ENCODE data around the gene ULK2. TPM values are rescaled to one million over a fixed set of nuclear protein-coding genes. Genes with fewer than 3 reads are reported as not detected.

ULK2 gene
- total RNA-seq, 4 donors from 2014 or later: 14.1 to 34.0 (median 19.2) TPM

GRCh38 chr17:19876529-19877161 lies 8.9 kb upstream of the ULK2 start:
- no peak for TF ChIP-seq EP300 (IDR thresholded peaks at IDR 0.05)
- no peak for TF ChIP-seq CTCF (IDR thresholded peaks at IDR 0.05)
- no peak for TF ChIP-seq POLR2A (IDR thresholded peaks at IDR 0.05)
- no peaks in the 10 kb centered on the region for H3K9me3 ChIP-seq
- H3K4me1 ChIP-seq: no peaks in the 10 kb centered on the region
- no peak overlapping the region for H3K4me3 ChIP-seq
- 66% methylated on average over 12 of the region's 13 CpGs for WGBS
- DNase-seq (ENCODE audit: low spot score in 2 of 2): peak in 1 of 2 donors; percentile 66
- no peaks in the 10 kb centered on the region for H3K36me3 ChIP-seq
- H3K27me3 ChIP-seq: no peaks in the 10 kb centered on the region
- H3K27ac ChIP-seq: no peak overlapping the region

DNA sequence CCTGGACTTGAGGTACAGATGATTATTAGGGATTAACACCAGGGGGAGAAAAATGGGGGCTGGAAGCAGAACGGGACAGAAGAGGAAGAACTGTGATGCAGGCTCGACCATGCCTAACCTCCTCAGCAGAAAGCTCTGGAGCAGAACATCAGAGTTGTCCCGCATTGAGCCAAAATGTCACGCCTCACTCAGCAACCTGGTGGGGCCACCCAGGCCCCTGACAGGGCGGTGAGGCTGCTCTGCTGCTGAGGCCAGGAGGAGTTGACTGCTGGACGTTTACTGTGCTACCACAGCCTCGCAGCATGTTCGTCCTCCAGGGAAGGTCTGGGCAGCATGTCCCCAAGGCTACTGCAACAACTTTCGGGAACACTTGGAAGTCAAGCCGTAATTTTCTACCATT lies 6.5 kb upstream of the ULK2 start:
- H3K4me3 ChIP-seq: no peak overlapping the region
- H3K27ac ChIP-seq: no peak overlapping the region
- peak in 1 of 2 donors; percentile 41 for DNase-seq (ENCODE audit: low spot score in 2 of 2)
- no peaks in the 10 kb centered on the region for H3K36me3 ChIP-seq
- H3K4me1 ChIP-seq: no peaks in the 10 kb centered on the region
- H3K27me3 ChIP-seq: no peaks in the 10 kb centered on the region
- no peaks in the 10 kb centered on the region for H3K9me3 ChIP-seq
- WGBS: 81% methylated on average over 10 of the region's 10 CpGs
- TF ChIP-seq CTCF (IDR thresholded peaks at IDR 0.05) (no peak), POLR2AphosphoS5 (IDR thresholded peaks at IDR 0.05) (no peak), POLR2A (IDR thresholded peaks at IDR 0.05) (no peak), EP300 (IDR thresholded peaks at IDR 0.05) (no peak)

GRCh38 chr17:19873346-19873745 lies 5.6 kb upstream of the ULK2 start:
- Histone ChIP-seq H3K4me1 (no peaks in the 10 kb centered on the region), H3K27ac (no peak overlapping the region), H3K4me3 (no peak overlapping the region), H3K9me3 (no peaks in the 10 kb centered on the region), H3K36me3 (no peaks in the 10 kb centered on the region), H3K27me3 (no peaks in the 10 kb centered on the region)
- no peak for DNase-seq (ENCODE audit: low spot score in 2 of 2)
- 82% methylated on average over 3 of the region's 3 CpGs for WGBS
- no peak for TF ChIP-seq POLR2AphosphoS5 (IDR thresholded peaks at IDR 0.05)
- TF ChIP-seq CTCF (IDR thresholded peaks at IDR 0.05): no peak
- no peak for TF ChIP-seq POLR2A (IDR thresholded peaks at IDR 0.05)
- no peak for TF ChIP-seq EP300 (IDR thresholded peaks at IDR 0.05)

GRCh38 chr17:19868079-19868395 lies 301 bp upstream of the ULK2 start:
- peak overlapping the region; percentile 85 for H3K27ac ChIP-seq

GRCh38 chr17:19867079-19867328 lies 732 bp downstream of the ULK2 start:
- WGBS: 5% methylated on average over 8 of the region's 27 CpGs

More at GRCh38 chr17:19868079-19868395, 301 bp upstream of the ULK2 start:
- H3K4me3 ChIP-seq: peak overlapping the region; percentile 94
- TF ChIP-seq EP300 (IDR thresholded peaks at IDR 0.05) (no peak), POLR2AphosphoS5 (IDR thresholded peaks at IDR 0.05) (peak in 1 of 3 donors; percentile 0)
- WGBS: 56% methylated on average over 9 of the region's 23 CpGs
- H3K4me1 ChIP-seq: peaks cover 19% of the 10 kb centered on the region
- DNase-seq (ENCODE audit: low spot score in 2 of 2): peak in 1 of 2 donors; percentile 66
- no peaks in the 10 kb centered on the region for H3K36me3 ChIP-seq
- no peaks in the 10 kb centered on the region for H3K9me3 ChIP-seq
- H3K27me3 ChIP-seq: no peaks in the 10 kb centered on the region

More at GRCh38 chr17:19867079-19867328, 732 bp downstream of the ULK2 start:
- Histone ChIP-seq H3K9me3 (no peaks in the 10 kb centered on the region), H3K4me3 (peak overlapping the region; percentile 94), H3K27me3 (no peaks in the 10 kb centered on the region), H3K27ac (peak overlapping the region; percentile 85), H3K4me1 (peaks cover 19% of the 10 kb centered on the region), H3K36me3 (peaks cover 10% of the 10 kb centered on the region)
- DNase-seq (ENCODE audit: low spot score in 2 of 2): peak in 1 of 2 donors; percentile 81
- TF ChIP-seq POLR2A (IDR thresholded peaks at IDR 0.05): no peak
- peak in 1 of 2 donors; percentile 19 for TF ChIP-seq CTCF (IDR thresholded peaks at IDR 0.05)
- peak in 1 of 3 donors; percentile 17 for TF ChIP-seq POLR2AphosphoS5 (IDR thresholded peaks at IDR 0.05)
